H1 (cell line): ENCODE data around the gene LHX5. TPM values are rescaled to one million over a fixed set of nuclear protein-coding genes. Genes with fewer than 3 reads are reported as not detected.
"Not testable (repeated sequence)": the region's sequence is repeated elsewhere in the genome, so short reads cannot be mapped to it uniquely, and the experiment has no call there.

ENCODE experiments used
- CTCF ChIA-PET: fragments of 300-600 bp; sonication (Branson Sonifier 250); formaldehyde crosslinking; loops from one replicate; lab custom pipeline; 2021; ENCODE audit not compliant: partially characterized antibody; lab: Charles Lee
- POLR2A ChIA-PET: fragments of 300-600 bp; sonication (Branson Sonifier 250); formaldehyde crosslinking; loops from one replicate; lab custom pipeline; 2021; ENCODE audit warnings: inconsistent platforms; ENCODE audit not compliant: partially characterized antibody; lab: Charles Lee
- DNase-seq, 2 experiments: peaks; one replicate each; pipeline versions ENCODE4 v3.0.0 to v3.0.0-alpha.2; 2010 to 2022; ENCODE audit warnings: low spot score in 2 of 2, low read depth in 1 of 2, mixed read lengths in 1 of 2
- FAIRE-seq: peaks from 2 replicates; lab custom pipeline; 2011; peaks lifted over from hg19 to GRCh38; lab: Jason Lieb, UNC
- H2AFZ ChIP-seq: 2 replicates; pipeline ENCODE4 v1.8.1; 2012; ENCODE audit warnings: low read length, inconsistent platforms
- H2AK5ac ChIP-seq: 2 replicates; pipeline ENCODE4 v1.6.1; 2013; ENCODE audit warnings: low read depth, low read length
- H2BK120ac ChIP-seq: replicated peaks from 2 replicates; pipeline ENCODE3; 2013; ENCODE audit warnings: low read depth, low read length, inconsistent platforms
- H2BK12ac ChIP-seq: 2 replicates; pipeline ENCODE4 v1.6.1; 2013; ENCODE audit warnings: low read depth, low read length
- H2BK15ac ChIP-seq: 2 replicates; pipeline ENCODE4 v1.6.1; 2013; ENCODE audit warnings: low read length
- H2BK20ac ChIP-seq: 2 replicates; pipeline ENCODE4 v1.6.1; 2013; ENCODE audit warnings: low read length
- H2BK5ac ChIP-seq: 2 replicates; pipeline ENCODE4 v1.6.1; 2013; ENCODE audit warnings: low read depth, low read length
- H3K14ac ChIP-seq: 2 replicates; pipeline ENCODE4 v1.6.1; 2013; ENCODE audit warnings: inconsistent platforms; ENCODE audit not compliant: insufficient read length
- H3K18ac ChIP-seq: 2 replicates; pipeline ENCODE4 v1.6.1; 2013; ENCODE audit warnings: low read length; ENCODE audit errors: extremely low read depth
- H3K23ac ChIP-seq: 2 replicates; pipeline ENCODE4 v1.6.1; 2013; ENCODE audit warnings: inconsistent platforms; ENCODE audit not compliant: insufficient read length
- H3K23me2 ChIP-seq: 2 replicates; pipeline ENCODE4 v1.6.1; 2013; ENCODE audit warnings: low read depth, low read length
- H3K27ac ChIP-seq: 2 replicates; pipeline ENCODE4 v1.6.1; 2011; ENCODE audit warnings: low read depth, low read length, inconsistent platforms
- H3K27me3 ChIP-seq, 4 experiments: replicated peaks in 1 of 4; 1 replicate in 1 of 4; 2 replicates in 3 of 4; pipeline versions ENCODE4 v1.6.1 to v1.8.1; 2011 to 2013; ENCODE audit warnings: low read length in 3 of 4, mild to moderate bottlenecking in 3 of 4, inconsistent platforms in 2 of 4, mixed read lengths in 2 of 4, moderate library complexity in 1 of 4; ENCODE audit not compliant: control insufficient read depth in 3 of 4, insufficient read depth in 3 of 4; ENCODE audit errors: extremely low read depth in 1 of 4
- H3K36me3 ChIP-seq, 4 experiments: 2 replicates each; pipeline versions ENCODE4 v1.6.1 to v1.8.1; 2011 to 2013; ENCODE audit warnings: mild to moderate bottlenecking in 4 of 4, low read length in 3 of 4, moderate library complexity in 2 of 4, control low read depth in 1 of 4, inconsistent platforms in 1 of 4; ENCODE audit not compliant: insufficient read depth in 4 of 4, control insufficient read depth in 2 of 4
- H3K4ac ChIP-seq: replicated peaks from 2 replicates; pipeline ENCODE3; 2013; ENCODE audit warnings: low read length, low read depth, mixed read lengths, inconsistent platforms; ENCODE audit not compliant: insufficient read length
- H3K4me1 ChIP-seq, 4 experiments: replicated peaks in 1 of 4; 1 replicate in 1 of 4; 2 replicates in 3 of 4; pipeline versions ENCODE4 v1.6.1 to v1.8.1; 2011 to 2013; ENCODE audit warnings: low read length in 3 of 4, inconsistent platforms in 2 of 4, mixed read lengths in 1 of 4; ENCODE audit not compliant: insufficient read depth in 4 of 4, control insufficient read depth in 3 of 4
- H3K4me2 ChIP-seq, 2 experiments: 2 replicates each; pipeline versions ENCODE4 v1.6.1 to v1.8.1; 2011 to 2013; ENCODE audit warnings: low read depth in 2 of 2, low read length in 2 of 2, control low read depth in 1 of 2, inconsistent platforms in 1 of 2, mild to moderate bottlenecking in 1 of 2; ENCODE audit not compliant: insufficient read depth in 1 of 2
- H3K4me3 ChIP-seq, 4 experiments: fragments of 200-600, 300-600 bp in 1 of 4; sonication (generic), shearing (Covaris generic), sonication (Bioruptor Twin) in 1 of 4; 2 replicates each; pipeline versions ENCODE4 v1.5.1 to v1.8.1; 2011 to 2016; ENCODE audit warnings: low read length in 4 of 4, low read depth in 3 of 4, control low read depth in 2 of 4, inconsistent platforms in 2 of 4, mild to moderate bottlenecking in 2 of 4, mixed read lengths in 1 of 4, moderate library complexity in 1 of 4; ENCODE audit not compliant: insufficient read depth in 2 of 4; ENCODE audit errors: extremely low read depth in 1 of 4
- H3K56ac ChIP-seq: replicated peaks from 2 replicates; pipeline ENCODE3; 2013; ENCODE audit warnings: low read depth, mild to moderate bottlenecking, mixed read lengths, low read length, inconsistent platforms; ENCODE audit not compliant: insufficient read length
- H3K79me1 ChIP-seq: 2 replicates; pipeline ENCODE4 v1.6.1; 2013; ENCODE audit warnings: low read depth, low read length, control low read depth
- H3K79me2 ChIP-seq, 2 experiments: 2 replicates each; pipeline versions ENCODE4 v1.6.1 to v1.8.1; 2012 to 2013; ENCODE audit warnings: low read length in 2 of 2, mild to moderate bottlenecking in 2 of 2, inconsistent platforms in 1 of 2; ENCODE audit not compliant: insufficient read depth in 2 of 2, control insufficient read depth in 1 of 2
- H3K9ac ChIP-seq, 4 experiments: replicated peaks in 1 of 4; 1 replicate in 1 of 4; 2 replicates in 3 of 4; pipeline versions ENCODE4 v1.6.1 to v1.8.1; 2011 to 2013; ENCODE audit warnings: low read depth in 3 of 4, low read length in 3 of 4, control low read depth in 2 of 4, mild to moderate bottlenecking in 2 of 4, moderate library complexity in 2 of 4, inconsistent platforms in 1 of 4; ENCODE audit errors: extremely low read depth in 1 of 4
- H3K9me3 ChIP-seq, 2 experiments: 2 replicates each; pipeline versions ENCODE4 v1.6.1 to v1.8.1; 2012 to 2013; ENCODE audit warnings: mild to moderate bottlenecking in 2 of 2, moderate library complexity in 2 of 2, control low read depth in 1 of 2, inconsistent platforms in 1 of 2, low read depth in 1 of 2, low read length in 1 of 2, mixed read lengths in 1 of 2; ENCODE audit not compliant: insufficient read depth in 2 of 2
- H4K20me1 ChIP-seq, 2 experiments: replicated peaks in 1 of 2; 2 replicates each; pipeline versions ENCODE3 to v1.8.1; 2011 to 2013; ENCODE audit warnings: inconsistent platforms in 2 of 2, low read length in 2 of 2, mild to moderate bottlenecking in 1 of 2; ENCODE audit not compliant: insufficient read depth in 2 of 2, control insufficient read depth in 1 of 2
- H4K5ac ChIP-seq: 2 replicates; pipeline ENCODE4 v1.6.1; 2013; ENCODE audit warnings: low read length, low read depth, mixed read lengths, inconsistent platforms; ENCODE audit not compliant: insufficient read length
- H4K8ac ChIP-seq: 2 replicates; pipeline ENCODE4 v1.8.0; 2013; ENCODE audit warnings: mild to moderate bottlenecking, moderate library complexity, low read length, inconsistent platforms; ENCODE audit not compliant: insufficient read depth; ENCODE audit errors: extremely low read depth
- H4K91ac ChIP-seq: replicated peaks from 2 replicates; pipeline ENCODE3; 2013; ENCODE audit warnings: low read length, mixed read lengths, inconsistent platforms; ENCODE audit not compliant: insufficient read length
- ASH2L ChIP-seq: fragments of 200-600, 300-600 bp; sonication (generic); IDR thresholded peaks from one replicate; pipeline ENCODE4 v1.7.1; 2017; ENCODE audit warnings: low read length
- ATF3 ChIP-seq: IDR thresholded peaks from 2 replicates; pipeline ENCODE4 v1.6.1; 2011; ENCODE audit warnings: low read depth, mild to moderate bottlenecking, low read length; ENCODE audit not compliant: insufficient read depth
- CEBPB ChIP-seq: IDR thresholded peaks from 2 replicates; pipeline ENCODE4 v1.6.1; 2012; ENCODE audit warnings: low read depth, low read length
- TBP ChIP-seq: IDR thresholded peaks from 2 replicates; pipeline ENCODE4 v1.6.1; 2011; ENCODE audit warnings: low read depth, low read length, improper control_type of control experiment
- TCF12 ChIP-seq: IDR thresholded peaks from 2 replicates; pipeline ENCODE4 v1.6.1; 2011; ENCODE audit warnings: low read depth, mild to moderate bottlenecking, low read length
- WGBS, 2 experiments: shearing (Covaris generic) in 1 of 2; methylation state at CpG; one replicate each; pipeline versions ENCODE4 v1.1.6 to v1.1.7; 2013 to 2015; ENCODE audit warnings: low lambda C conversion rate in 2 of 2, mixed read lengths in 2 of 2, inconsistent platforms in 1 of 2, low coverage in 1 of 2, missing lambda C conversion rate in 1 of 2; ENCODE audit not compliant: insufficient replicate concordance in 2 of 2, insufficient coverage in 1 of 2, insufficient read length in 1 of 2; ENCODE audit errors: extremely low coverage in 1 of 2, missing lambda C conversion rate in 1 of 2; 5-methylcytosine and 5-hydroxymethylcytosine counted together
- polyA plus RNA-seq, 7 experiments: library from polyadenylated mRNA; depleted of rRNA in 3 of 7; stranded (reverse) in 5 of 7; unstranded in 2 of 7; fragments of >200 nt in 5 of 7; fragments of 200-250 nt in 2 of 7; gene quantifications; 1 replicate in 5 of 7; 2 replicates in 1 of 7; 4 replicates in 1 of 7; pipeline versions ENCODE4 v1.2.1 to v1.2.3, GENCODE V29; 2011 to 2013; ENCODE audit warnings: missing spikeins in 2 of 7, mixed read lengths in 2 of 7
- total RNA-seq: library from RNA; stranded (reverse); fragmentation: NEBNext Ultra II Directional; extraction: Animal tissue kit (Norgen Biotek cat#: 25700); gene quantifications from 2 replicates; pipeline ENCODE4 v1.2.1, GENCODE V29; 2021

The LHX5 gene
- total and polyA plus RNA-seq, 2 of the 8 experiments (the other 6 are each of a cell fraction or from before 2014, with no cell fraction given) = 0.47 to 1.1 TPM

DNA sequence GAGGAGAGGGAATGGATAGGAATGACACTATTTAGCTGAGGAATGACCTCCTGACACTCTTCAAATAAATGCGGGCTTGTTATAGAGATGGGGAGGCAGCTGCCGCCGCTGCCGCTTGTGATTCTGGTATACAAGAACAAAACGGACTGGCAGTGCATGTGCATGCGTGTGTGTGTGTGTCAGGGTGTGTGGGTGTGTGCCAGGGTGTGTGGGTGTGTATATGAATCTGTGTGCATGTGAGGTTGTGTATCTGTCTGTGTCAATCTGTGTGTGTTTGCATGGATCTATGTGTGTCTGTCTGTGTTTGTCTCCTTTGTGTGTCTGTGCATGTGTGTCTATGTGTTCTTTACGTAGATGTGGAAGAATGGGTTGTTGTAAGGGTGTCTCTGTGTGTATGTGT is 26.0 kb upstream of the LHX5 start (continued):
- TF ChIP-seq ATF3 = no peak
- TF ChIP-seq TCF12 = no peak
- no peak for TF ChIP-seq ASH2L
- TF ChIP-seq TBP = no peak
- no peak for TF ChIP-seq CEBPB

GRCh38 chr12:113495941-113496340 is 24.3 kb upstream of the LHX5 start:
- not testable (repeated sequence) for H3K18ac ChIP-seq, H3K23ac ChIP-seq, H4K5ac ChIP-seq, FAIRE-seq, H2BK15ac ChIP-seq, H2BK20ac ChIP-seq, H3K79me1 ChIP-seq, H3K27ac ChIP-seq, H3K14ac ChIP-seq, H3K4me3 ChIP-seq, DNase-seq, H3K79me2 ChIP-seq, H2AFZ ChIP-seq, H4K8ac ChIP-seq, H2BK12ac ChIP-seq, H2BK5ac ChIP-seq, H3K4ac ChIP-seq, H3K4me2 ChIP-seq, H2AK5ac ChIP-seq, H2BK120ac ChIP-seq, H3K9me3 ChIP-seq, H3K4me1 ChIP-seq, H3K56ac ChIP-seq, H4K20me1 ChIP-seq, H3K36me3 ChIP-seq, H4K91ac ChIP-seq, H3K9ac ChIP-seq, H3K27me3 ChIP-seq
- H3K23me2 ChIP-seq = peaks cover 11% of the 10 kb centered on the region
- ChIA-PET CTCF (interaction anchor here (1.0 to 1.1 kb wide), 2 partner anchors 8 to 184 kb away, joined by 3 to 5 read pairs; no protein-coding TSS in a partner anchor), POLR2A (interaction anchor here (0.9 kb wide), 1 partner anchor 96 kb away, joined by 3 read pairs; no protein-coding TSS in a partner anchor)
- 84% methylated on average over 6 of the region's 6 CpGs; no CpG with 5 or more reads in 1 of the 2 experiments for WGBS, 2 experiments
